B cell (primary cell): Measurements from ENCODE around the gene NR5A1.

Experiments
- CTCF ChIP-seq: fragments of 200-600 bp; IDR thresholded peaks from one replicate; pipeline ENCODE4 v1.8.0; 2022; ENCODE audit warnings: antibody characterized with exemption, mild to moderate bottlenecking
- EZH2 ChIP-seq: IDR thresholded peaks from 2 replicates; pipeline ENCODE4 v1.6.1; 2012; ENCODE audit warnings: borderline replicate concordance, low read depth, mild to moderate bottlenecking, moderate library complexity, low read length; ENCODE audit not compliant: insufficient read depth, poor library complexity, severe bottlenecking

GRCh38 chr9:124454791-124455443 lies 52.3 kb downstream of the NR5A1 start:
- TF ChIP-seq EZH2, result no peak
- TF ChIP-seq CTCF, result no peak
